Endothelial cell (in vitro differentiated cells): ENCODE results near the gene TMEM253. TPM values are rescaled to one million over a fixed set of nuclear protein-coding genes. Genes with fewer than 3 reads are reported as not detected.
A peak's percentile ranks its signal among the peaks of the same experiment; 100 is the strongest.

Experiments
- DNase-seq: peaks from one replicate; pipeline ENCODE4 v3.0.0; 2021; ENCODE audit warnings: low spot score
- H3K27ac Mint-ChIP-seq: one replicate; pipeline ENCODE4 v1.8.0; 2021; ENCODE audit warnings: mixed read lengths, inconsistent platforms; ENCODE audit not compliant: unreplicated experiment
- H3K27me3 Mint-ChIP-seq: one replicate; pipeline ENCODE4 v1.8.0; 2021; ENCODE audit warnings: mild to moderate bottlenecking, moderate library complexity, mixed read lengths, inconsistent platforms; ENCODE audit not compliant: unreplicated experiment
- H3K36me3 Mint-ChIP-seq: one replicate; pipeline ENCODE4 v1.8.0; 2021; ENCODE audit warnings: mild to moderate bottlenecking, low read depth, mixed read lengths, inconsistent platforms; ENCODE audit not compliant: unreplicated experiment
- H3K4me1 Mint-ChIP-seq: one replicate; pipeline ENCODE4 v1.8.0; 2021; ENCODE audit warnings: mild to moderate bottlenecking, mixed read lengths, inconsistent platforms; ENCODE audit not compliant: unreplicated experiment
- H3K4me3 Mint-ChIP-seq: one replicate; pipeline ENCODE4 v1.8.0; 2021; ENCODE audit warnings: mild to moderate bottlenecking, mixed read lengths, inconsistent platforms; ENCODE audit not compliant: unreplicated experiment
- H3K9me3 Mint-ChIP-seq: one replicate; pipeline ENCODE4 v1.8.0; 2021; ENCODE audit warnings: mixed read lengths, inconsistent platforms; ENCODE audit not compliant: unreplicated experiment
- CTCF ChIP-seq: fragments of 200-600 bp; sonication (generic); IDR thresholded peaks from one replicate; pipeline ENCODE4 v1.5.0; 2021; ENCODE audit warnings: antibody characterized with exemption; ENCODE audit not compliant: unreplicated experiment
- total RNA-seq: library from RNA; stranded (reverse); fragmentation: NEBNext Ultra II Directional; extraction: Animal tissue kit (Norgen Biotek cat#: 25700); gene quantifications from one replicate; pipeline ENCODE4 v1.2.1, GENCODE V29; 2021; ENCODE audit not compliant: unreplicated experiment

The TMEM253 gene
- total RNA-seq, 1 donor from 2014 or later = 0.90 TPM

GRCh38 chr14:21055432-21056117, 45.3 kb upstream of the TMEM253 start:
- no peaks in the 10 kb centered on the region for H3K36me3 Mint-ChIP-seq
- peaks cover 7% of the 10 kb centered on the region for H3K27me3 Mint-ChIP-seq
- TF ChIP-seq CTCF = no peak
- H3K9me3 Mint-ChIP-seq = no peaks in the 10 kb centered on the region
- no peak overlapping the region for H3K4me3 Mint-ChIP-seq
- H3K4me1 Mint-ChIP-seq = no peaks in the 10 kb centered on the region
- DNase-seq = no peak
- no peak overlapping the region for H3K27ac Mint-ChIP-seq

- no peak for TF ChIP-seq CTCF
- DNase-seq = no peak
- Mint-ChIP-seq H3K36me3 (no peaks in the 10 kb centered on the region), H3K9me3 (no peaks in the 10 kb centered on the region), H3K4me1 (no peaks in the 10 kb centered on the region), H3K27me3 (peaks cover 6% of the 10 kb centered on the region), H3K27ac (no peak overlapping the region), H3K4me3 (no peak overlapping the region)
Observed at GRCh38 chr14:21056520-21057163, 44.2 kb upstream of the TMEM253 start.

GRCh38 chr14:21057803-21058675, 42.8 kb upstream of the TMEM253 start, which contains the start of gene RNASE8:
Gene RNASE8, plus strand, starts transcription at chr14:21057822. Its CDS starts 71 bp downstream, at chr14:21057893.
- no peak within 1 kb of the TSS for H3K4me3 Mint-ChIP-seq
- DNase-seq = no peak

GRCh38 chr14:21058903-21059302, 42.0 kb upstream of the TMEM253 start:
- no peak for TF ChIP-seq CTCF
- DNase-seq = no peak
- H3K27ac Mint-ChIP-seq = no peak overlapping the region
- no peak overlapping the region for H3K4me3 Mint-ChIP-seq
- H3K9me3 Mint-ChIP-seq = no peaks in the 10 kb centered on the region
- no peaks in the 10 kb centered on the region for H3K36me3 Mint-ChIP-seq
- peaks cover 5% of the 10 kb centered on the region for H3K4me1 Mint-ChIP-seq
- peaks cover 6% of the 10 kb centered on the region for H3K27me3 Mint-ChIP-seq

More at GRCh38 chr14:21057803-21058675, 42.8 kb upstream of the TMEM253 start, which contains the start of gene RNASE8:
- peaks cover 4% of the 10 kb centered on the region for H3K27me3 Mint-ChIP-seq
- H3K27ac Mint-ChIP-seq = peak within 1 kb of the TSS; percentile 28
- H3K4me1 Mint-ChIP-seq = no peaks in the 10 kb centered on the region
- H3K36me3 Mint-ChIP-seq = no peaks in the 10 kb centered on the region
- no peak for TF ChIP-seq CTCF
- no peaks in the 10 kb centered on the region for H3K9me3 Mint-ChIP-seq
